ENCODE measurements around the gene RNASEH1.

GRCh38 chr2:3575534-3576262, 17.6 kb upstream of the RNASEH1 start:
- TF ChIP-seq CTCF (IDR thresholded peaks at IDR 0.05) (no peak), POLR2A (IDR thresholded peaks at IDR 0.05) (no peak)
